ENCODE results near the gene CCDC116.
"Not testable (repeated sequence)": the region's sequence is repeated elsewhere in the genome, so short reads cannot be mapped to it uniquely, and the experiment has no call there.

Gene CCDC116

DNA sequence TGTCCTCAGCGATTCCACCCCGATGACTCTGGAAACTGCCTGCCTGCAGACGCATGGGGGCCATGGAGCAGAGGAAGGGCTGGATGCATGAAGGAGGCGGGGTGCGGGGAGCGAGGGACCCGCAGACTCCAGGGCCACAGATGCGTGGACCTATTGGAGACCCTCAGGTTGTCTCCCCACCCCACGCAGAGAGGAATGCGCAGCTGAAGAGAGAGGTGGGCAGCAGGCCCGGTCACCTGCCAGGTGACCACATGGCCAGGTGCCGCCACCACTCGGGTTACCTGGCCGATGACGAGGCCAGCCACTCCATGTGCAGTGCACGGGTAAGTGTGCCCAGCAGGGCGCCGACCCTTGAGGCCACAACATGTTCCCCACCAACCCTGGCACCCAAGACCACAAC, 371 bp downstream of the CCDC116 start:
- DNase-seq, result no peak

DNA sequence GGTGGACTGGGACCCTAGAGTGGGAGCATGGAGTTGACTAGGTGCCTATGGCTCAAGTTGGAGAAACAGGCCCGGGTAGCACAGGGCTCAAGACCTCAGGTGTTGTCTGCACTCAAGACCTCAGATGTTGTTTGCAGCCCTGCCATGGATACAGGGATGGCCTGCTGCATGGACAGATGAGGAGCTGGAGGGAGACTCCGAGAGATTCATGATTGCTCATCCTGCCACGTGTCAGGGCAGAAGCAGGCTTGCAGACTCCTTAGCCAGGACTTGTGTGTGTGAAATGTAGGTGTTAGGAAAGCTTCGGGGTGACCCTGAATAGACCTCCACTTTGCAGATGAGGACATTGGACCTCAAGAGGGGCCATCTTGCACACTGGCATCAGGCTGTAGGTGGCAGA, 921 bp downstream of the CCDC116 start:
- no peak for DNase-seq

DNA sequence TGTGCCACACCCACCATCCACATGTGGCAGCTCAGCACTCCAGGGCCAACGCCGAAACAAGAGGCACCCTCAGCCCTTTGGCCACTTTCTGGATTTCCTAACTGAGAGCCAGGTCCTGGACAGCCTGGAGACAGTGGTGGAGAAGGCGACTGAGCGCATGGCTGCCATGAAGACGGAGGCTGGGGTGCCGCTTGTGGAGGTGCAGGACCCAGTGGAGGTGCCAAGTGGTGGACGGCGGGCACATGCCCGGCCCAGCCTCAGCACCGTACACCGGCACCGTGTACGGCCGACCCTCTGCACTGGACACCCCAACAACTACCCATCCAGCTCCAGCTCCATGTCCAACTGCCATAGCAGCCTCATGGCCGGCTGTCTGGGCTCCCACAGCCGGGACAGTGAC, 1.5 kb downstream of the CCDC116 start:
- no peak for DNase-seq

DNA sequence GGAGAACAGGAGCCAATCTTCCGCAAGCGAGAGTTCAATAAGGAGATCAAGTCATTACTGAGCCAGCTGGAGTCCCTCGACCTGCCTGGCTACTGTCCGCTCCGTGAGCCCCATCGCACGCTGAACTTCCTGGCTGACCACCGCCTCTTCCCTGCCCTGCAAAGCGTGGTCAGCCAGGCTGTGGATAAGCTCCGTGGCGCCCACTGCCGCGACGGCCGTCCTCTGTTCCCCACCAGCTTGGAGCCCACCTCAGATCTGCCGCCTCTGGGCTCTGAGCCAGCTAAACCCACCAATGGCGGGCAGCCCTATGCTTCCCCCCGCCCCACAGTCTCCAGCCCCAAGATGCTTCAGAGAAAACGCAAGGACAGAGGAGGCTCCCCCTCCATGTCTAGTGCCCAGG, 2.3 kb downstream of the CCDC116 start:
- no peak for DNase-seq

DNA sequence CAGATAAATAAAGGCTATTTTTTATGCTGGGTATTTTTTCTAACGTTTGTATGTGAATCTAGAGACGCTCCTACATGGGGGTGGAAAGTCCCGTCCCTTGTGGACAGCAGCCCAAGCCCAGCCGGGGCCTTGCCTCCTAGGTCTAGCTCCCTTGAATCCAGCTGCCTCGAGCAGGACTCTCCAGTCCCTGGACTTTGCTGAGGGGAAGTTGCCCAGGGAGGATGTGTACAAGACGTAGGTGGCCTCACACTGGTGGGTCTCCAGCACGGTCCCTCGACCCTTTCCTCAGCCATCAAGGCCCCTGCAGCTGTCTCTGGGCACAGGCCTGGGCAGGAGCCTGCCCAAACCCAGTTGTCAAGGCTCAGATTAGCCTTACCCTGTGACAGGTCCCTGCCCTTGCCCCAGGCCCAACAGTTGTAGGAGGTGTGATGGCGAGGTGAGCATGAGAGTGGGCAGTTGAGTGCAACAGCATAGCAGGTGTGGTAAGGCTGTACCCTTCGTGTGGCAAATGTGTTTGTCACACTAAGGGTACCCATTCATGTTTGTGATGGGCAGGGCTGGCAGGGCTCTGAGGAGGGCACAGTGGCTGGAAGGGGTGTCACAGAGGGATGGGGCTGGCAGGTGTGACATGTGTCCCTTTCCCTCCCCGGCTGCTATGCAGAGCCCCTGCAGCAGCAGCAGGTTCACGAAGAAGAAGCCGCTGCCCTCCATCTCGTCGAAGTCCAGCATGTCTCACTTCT, 3.4 kb downstream of the CCDC116 start:
- DNase-seq, result no peak

DNA sequence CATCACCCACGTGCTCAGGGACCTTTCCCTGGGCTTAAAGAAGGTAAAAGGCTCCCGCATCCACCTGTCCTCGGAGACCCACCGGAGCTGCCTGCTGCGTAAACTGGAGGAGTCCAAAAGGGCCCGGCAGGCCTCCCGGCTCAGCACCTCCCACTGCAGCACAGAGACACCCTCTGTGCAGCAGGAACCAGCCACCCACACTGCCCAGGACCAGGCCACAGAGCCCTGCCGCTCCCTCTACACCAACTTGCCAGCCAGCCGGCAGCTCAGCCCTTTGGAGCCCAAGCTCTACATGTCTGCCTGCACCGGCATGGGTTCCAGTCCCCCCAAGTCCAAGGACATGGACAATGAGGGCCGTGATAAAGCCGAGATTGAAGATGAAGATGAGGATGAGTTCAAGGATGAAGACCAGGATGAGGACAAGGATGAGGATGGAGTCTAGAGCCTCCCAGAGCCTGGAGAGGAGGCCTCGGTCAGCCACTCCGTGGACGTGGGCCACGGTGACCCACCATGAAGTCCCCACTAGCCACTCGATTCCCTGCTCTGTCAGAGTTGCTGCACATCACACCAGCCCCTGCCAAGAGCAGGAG, 4.2 kb downstream of the CCDC116 start:
- no peak for DNase-seq

DNA sequence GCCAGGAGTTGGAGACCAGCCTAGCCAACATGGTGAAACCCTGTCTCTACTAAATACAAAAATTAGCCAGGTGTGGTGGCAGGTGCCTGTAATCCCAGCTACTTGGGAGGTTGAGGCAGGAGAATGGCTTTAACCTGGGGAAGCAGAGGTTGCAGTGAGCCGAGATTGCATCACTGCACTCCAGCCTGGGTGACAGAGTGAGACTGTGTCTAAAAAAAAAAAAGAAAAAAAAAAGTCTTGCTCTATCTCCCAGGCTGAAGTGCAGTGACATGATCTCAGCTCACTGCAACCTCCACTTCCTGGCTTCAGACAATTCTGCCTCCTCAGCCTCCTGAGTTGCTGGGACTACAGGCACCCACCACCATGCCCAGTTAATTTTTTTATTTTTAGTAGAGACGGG, 4.9 kb downstream of the CCDC116 start:
- not testable (repeated sequence) for DNase-seq

DNA sequence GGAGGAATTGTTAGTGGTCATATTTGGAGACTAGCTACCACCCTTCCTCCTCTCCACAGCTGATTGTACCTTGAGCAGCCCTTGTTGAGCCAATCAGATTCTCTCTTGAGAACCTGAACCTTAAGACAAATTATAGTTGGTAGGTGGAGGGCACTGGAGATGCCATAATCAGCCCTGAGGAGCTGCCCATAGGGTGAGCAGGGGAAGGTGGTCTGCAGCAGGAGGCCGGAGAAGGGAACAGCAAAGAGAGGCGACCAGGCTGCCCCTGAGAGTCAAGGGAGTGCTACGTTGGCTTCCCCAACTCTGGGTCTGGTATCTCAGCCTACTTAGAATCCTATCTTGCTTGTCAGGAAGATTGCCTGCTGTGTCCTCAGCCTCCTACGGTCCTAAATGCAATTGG, 6.8 kb downstream of the CCDC116 start:
- no peak for DNase-seq

DNA sequence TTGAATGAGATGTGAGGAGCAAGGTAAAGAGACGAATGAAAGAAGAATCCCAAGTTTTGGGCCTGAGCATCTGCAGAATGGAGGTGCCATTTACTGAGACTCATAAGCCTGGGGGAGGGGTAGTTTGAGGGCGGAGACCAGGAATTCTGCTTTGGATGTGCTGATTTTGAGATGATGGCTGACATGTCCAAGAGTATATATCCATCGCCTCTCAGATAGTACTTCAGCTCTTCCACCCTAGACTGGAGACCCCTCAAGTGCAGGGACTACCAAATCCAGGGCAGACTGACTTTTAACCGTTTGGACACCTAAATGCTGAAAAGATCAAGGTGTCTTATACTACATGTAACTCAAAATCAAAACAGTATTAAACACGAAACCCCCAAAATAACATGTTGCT, 8.2 kb downstream of the CCDC116 start:
- DNase-seq, result no peak

DNA sequence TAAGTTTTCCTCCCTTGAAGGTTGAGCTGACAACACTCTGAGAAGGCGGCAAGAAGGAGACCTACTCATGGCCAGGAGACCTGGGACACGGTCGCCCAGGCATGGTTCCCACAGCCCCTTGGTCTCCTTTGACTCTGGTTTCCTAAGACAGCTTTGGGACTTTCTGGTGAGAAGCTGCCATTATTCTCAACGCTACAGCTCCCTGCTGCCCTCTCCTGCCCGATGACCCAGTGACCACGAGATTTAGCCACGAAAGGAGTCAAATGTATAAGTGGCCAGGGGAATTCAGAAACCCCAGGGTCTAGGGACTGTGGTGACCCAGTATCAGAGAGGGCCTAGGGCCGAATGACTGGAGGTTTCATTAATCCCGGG, 8.8 kb downstream of the CCDC116 start:
- DNase-seq, result peak; percentile 83

DNA sequence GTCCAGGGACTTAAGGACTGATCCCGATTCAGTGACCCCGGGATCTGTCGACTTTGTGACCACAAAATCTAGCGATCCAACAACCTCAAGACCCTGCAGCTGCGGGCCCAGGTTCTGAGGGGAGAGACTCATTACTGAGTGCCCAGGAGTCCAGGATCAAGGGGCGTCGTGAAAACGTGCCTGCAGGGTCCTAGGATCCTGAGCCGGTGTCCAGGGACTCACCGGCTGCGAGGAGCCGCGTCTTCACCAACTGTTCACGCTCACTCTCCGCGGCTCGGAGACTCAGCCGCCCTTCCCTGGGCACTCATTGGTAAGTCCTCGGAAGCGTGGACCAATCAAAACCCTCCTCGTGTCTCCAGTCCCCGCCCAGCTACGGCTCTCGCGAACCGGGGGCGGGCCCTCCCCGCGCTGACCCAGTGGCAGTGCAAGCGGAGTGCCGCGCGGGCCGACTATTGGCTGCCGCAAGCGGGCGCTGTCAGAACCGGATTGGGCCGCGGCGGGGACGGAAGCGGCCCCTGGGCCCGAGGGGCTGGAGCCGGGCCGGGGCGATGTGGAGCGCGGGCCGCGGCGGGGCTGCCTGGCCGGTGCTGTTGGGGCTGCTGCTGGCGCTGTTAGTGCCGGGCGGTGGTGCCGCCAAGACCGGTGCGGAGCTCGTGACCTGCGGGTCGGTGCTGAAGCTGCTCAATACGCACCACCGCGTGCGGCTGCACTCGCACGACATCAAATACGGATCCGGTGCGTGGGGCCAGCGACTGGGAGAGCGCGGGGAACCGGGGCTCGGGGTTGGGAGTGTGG, 9.4 kb downstream of the CCDC116 start, which contains the start of gene SDF2L1:
TSS of gene SDF2L1 (plus strand) at position 514 of the 795 bp plus-strand sequence. CDS start at position 549, 35 bp downstream.
- peak; percentile 100 for DNase-seq

DNA sequence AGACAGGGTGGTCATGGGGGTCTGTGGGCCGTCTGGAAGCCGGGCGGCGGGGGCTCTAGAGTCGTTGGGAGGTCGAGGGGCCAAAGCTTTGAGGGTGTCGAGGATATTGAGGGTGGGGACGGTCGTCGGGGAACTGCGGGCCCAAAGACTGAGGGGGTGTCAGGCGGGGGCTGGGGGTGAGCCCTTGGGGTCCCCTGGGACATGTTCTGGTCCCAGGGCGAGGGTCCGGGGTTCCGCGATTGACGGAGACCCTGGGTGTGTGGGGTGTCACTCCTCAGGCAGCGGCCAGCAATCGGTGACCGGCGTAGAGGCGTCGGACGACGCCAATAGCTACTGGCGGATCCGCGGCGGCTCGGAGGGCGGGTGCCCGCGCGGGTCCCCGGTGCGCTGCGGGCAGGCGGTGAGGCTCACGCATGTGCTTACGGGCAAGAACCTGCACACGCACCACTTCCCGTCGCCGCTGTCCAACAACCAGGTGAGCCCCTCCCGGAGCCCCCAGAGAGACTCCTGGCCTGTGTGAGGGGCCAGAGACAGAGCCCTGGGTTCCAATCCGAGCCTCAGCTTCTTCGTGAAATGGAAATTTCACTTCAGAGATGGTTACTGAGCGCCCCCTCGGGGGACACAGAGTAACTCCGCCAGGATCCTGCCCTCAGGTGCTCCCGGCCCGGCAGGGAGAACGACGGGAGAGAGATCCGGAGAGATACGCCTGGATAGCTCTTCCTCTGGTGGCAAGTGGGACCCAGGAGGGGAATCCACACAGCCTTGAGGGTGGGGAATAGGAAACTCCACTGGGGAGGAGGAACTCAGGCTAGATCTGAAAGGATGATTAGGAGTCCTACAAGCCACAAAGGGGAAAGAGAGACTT, 10.3 kb downstream of the CCDC116 start:
- peak; percentile 66 for DNase-seq

DNA sequence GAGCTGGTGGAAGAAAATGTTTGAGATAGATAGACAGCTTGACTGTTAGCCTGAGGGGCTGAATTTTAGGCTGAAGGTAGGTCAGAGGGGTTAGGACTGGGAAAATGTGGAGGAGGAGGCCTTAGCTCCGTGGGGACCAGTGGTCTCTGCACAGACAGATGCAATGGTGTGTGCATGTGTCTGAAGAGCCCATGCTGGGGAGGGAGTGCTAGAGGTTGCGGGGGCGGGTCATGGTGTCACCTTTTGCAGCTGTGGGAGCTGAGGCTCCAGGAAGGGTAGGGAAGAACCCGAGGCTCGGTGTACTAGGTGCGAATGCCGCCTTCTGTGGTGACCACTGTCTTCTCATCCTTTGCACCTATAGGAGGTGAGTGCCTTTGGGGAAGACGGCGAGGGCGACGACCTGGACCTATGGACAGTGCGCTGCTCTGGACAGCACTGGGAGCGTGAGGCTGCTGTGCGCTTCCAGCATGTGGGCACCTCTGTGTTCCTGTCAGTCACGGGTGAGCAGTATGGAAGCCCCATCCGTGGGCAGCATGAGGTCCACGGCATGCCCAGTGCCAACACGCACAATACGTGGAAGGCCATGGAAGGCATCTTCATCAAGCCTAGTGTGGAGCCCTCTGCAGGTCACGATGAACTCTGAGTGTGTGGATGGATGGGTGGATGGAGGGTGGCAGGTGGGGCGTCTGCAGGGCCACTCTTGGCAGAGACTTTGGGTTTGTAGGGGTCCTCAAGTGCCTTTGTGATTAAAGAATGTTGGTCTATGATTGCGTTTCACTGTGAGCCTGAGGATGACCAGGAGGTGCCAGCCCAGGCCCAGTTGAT, 11.2 kb downstream of the CCDC116 start:
- no peak for DNase-seq

DNA sequence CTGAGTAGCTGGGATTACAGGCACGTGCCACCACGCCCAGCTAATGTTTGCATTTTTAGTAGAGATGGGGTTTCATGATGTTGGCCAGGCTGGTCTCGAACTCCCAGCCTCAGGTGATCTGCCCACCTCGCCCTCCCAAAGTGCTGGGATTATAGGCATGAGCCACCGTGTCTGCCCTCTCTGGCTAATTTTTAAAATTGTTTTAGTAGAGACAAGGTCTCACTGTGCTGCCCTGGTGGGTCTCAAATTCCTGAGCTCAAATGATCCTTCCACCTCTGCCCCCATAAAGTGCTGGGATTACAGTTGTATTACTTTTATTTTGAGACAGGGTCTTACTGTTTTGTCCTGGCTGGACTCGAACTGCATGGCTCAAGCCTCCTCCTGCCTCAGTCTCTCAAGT, 13.0 kb downstream of the CCDC116 start:
- not testable (repeated sequence) for DNase-seq

DNA sequence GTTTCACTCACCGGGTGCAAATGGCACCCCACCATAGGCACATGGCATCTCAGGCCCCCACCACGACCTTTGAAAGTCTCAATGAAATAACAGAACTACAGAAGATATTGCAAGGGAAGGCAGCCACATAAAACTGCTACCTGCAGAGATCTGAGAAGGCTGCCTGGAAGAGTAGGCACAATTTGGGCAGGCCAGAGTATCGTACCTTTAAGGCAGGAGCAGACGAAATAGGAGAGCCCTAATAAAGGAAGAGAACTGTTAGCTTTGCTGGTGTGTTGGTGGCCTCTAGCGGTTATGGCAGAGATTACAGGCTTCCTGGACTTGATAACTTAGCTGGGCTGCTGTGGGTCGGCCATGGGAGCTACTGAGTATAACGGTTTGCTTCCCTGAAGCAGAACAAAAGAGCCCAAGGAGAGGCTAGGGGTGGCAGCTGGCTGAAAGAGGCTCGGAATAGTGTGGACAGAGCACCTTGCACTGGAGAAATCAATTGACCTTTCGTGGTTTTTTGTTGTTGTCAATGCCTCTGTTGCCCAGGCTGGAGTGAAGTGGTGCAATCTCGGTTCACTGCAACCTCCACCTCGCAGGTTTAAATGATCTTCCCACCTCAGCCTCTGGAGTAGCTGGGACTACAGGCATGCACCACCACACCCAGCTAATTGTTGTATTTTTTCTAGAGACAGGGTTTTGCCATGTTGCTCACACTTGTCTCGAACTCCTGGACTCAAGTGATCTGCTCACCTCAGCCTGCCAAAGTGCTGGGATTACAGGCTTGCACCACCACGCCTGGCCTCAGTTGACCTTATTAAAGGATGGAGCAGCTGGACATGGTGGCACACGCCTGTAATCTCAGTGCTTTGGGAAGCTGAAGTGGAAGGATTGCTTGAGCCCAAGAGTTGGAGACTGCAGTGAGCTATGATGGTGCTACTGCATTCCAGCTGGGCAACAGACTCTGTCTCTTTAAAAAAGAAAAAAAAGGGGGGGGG, 14.3 kb downstream of the CCDC116 start:
- DNase-seq, result peak; percentile 84

DNA sequence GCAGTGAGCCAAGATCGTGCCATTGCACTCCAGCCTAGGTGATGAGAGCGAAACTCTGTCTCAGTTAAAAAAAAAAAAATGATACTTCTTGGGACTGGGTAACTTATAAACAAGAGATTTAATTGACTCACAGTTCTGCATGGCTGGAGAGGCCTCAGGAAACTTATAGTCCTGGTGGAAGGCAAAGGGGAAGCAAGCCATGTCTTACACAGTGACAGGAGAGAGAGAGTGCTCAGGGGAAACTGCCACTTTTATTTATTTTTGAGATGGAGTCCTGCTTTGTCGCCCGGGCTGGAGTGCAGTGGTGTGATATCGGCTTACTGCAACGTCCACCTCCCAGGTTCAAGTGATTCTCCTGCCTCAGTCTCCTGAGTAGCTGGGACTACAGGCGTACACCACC, 17.7 kb downstream of the CCDC116 start:
- DNase-seq, result no peak

DNA sequence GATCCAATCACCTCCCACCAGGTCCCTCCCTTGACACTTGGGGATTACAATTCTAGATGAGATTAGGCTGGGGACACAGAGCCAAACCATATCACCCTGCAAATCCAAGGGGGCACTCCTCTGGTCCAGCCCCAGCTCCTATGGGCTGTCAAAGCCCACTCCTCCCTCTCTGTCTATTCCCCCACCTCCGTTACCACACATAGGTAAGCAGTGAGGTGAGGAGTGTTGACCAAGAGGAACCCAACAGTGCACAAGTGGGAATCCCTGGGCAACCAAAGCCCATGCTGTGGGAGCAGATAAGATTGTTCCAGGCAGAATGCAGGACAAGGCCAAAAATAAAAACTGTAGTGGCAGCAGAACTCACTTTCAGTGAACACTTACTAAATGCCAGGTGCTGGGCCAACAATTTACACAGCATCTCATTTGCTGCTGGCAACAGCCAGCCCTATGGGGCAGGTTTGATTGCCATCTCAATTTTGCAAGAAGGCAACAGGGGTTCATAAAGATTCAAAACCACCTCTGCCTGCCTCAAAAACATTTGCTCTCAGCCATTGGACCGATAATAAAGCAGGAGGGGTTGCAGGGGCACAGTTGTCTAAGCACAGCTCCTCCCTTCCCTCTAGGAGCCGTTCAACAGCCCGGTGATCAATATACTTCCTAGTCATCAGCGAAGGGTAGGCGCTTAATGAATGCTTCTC, 18.4 kb downstream of the CCDC116 start:
- DNase-seq, result no peak

DNA sequence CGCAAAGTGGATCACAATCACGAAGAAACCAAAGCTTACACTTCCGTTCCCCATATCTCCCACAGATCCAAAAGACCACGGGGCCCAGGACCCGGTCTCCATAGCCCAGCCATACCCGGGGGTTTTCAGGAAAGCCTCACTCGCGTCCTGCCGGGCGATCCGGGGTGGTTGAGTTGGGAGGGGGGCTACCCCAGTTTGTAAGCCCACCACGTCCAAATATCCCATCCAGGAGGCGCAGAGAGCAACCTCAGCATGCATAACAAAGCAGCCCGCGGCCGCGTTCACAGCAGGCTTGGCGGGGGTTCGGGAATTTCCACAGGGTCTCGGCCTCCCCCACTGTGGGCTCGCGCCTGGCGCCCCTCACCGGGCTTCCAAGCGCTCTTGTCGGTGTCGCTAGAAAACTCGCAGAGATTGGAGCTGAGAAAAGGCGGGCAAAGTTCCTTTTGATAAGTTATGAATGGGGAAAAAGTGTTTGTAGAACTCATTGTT, 19.0 kb downstream of the CCDC116 start:
- no peak for DNase-seq

DNA sequence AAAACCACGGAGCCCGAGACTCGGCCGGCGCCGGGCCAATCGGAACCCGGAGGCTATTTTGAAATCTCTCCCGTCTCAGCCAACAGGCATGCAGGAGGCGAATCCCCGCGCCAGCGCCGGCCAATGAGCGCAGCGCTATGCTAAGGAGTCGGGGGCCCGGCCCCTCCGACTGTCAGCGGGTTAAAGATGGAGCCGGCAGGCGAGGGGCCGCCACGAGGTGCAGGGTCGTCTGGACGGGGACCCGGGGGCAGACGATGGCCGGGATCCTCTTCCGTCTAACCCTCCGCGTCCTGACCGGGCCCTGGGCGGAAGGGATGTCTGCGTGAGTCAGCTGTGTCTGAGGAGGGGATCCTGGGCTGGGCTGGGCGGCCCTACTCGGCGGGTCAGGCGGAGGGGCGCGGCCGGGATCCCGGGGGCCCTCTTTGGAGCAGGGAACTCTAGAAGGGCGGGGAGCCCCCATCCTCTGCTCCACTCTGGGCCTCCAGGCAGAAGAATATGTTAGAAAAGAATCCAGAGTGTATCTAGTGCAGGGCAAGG, 19.5 kb downstream of the CCDC116 start:
- DNase-seq, result peak; percentile 90
